HepG2 (cell line): ENCODE measurements around the gene TRIM66. TPM values are rescaled to one million over a fixed set of nuclear protein-coding genes. Genes with fewer than 3 reads are reported as not detected.

Source experiments
- ARNT ChIP-seq: fragments of 450-650 bp; IDR thresholded peaks from 2 replicates; pipeline ENCODE4 v1.6.1; 2017
- BRCA1 ChIP-seq: sonication (generic); formaldehyde crosslinking; IDR thresholded peaks from 2 replicates; pipeline ENCODE4 v1.4.0; 2020; ENCODE audit warnings: missing genetic modification reagents
- CBFB ChIP-seq: sonication (generic); formaldehyde crosslinking; IDR thresholded peaks from 2 replicates; pipeline ENCODE4 v1.4.0; 2020; ENCODE audit warnings: missing genetic modification reagents
- CREB1 ChIP-seq, 2 experiments: fragments of 450-650 bp in 1 of 2; IDR thresholded peaks; 2 replicates each; pipeline ENCODE4 v1.6.1; 2016 to 2017; ENCODE audit warnings: control low read depth in 1 of 2, mild to moderate bottlenecking in 1 of 2, missing compliant biosample characterization in 1 of 2, missing genetic modification characterization in 1 of 2
- DNMT3B ChIP-seq: conservative IDR thresholded peaks from 2 replicates; pipeline ENCODE4 v1.6.1; 2016; ENCODE audit warnings: missing biosample characterization, control low read depth
- GRHL1 ChIP-seq: sonication (generic); formaldehyde crosslinking; conservative IDR thresholded peaks from 2 replicates; pipeline ENCODE4 v1.8.0; 2022; ENCODE audit warnings: missing genetic modification reagents
- HDAC2 ChIP-seq: sonication (generic); formaldehyde crosslinking; IDR thresholded peaks from 2 replicates; pipeline ENCODE4 v1.4.0; 2020; ENCODE audit warnings: missing genetic modification reagents
- IRF2 ChIP-seq: IDR thresholded peaks from 2 replicates; pipeline ENCODE4 v1.6.1; 2018; ENCODE audit warnings: missing genetic modification reagents, missing compliant biosample characterization
- NPAS2 ChIP-seq: sonication (generic); formaldehyde crosslinking; IDR thresholded peaks from 2 replicates; pipeline ENCODE4 v1.8.0; 2022; ENCODE audit warnings: mild to moderate bottlenecking, missing genetic modification reagents, borderline replicate concordance
- SIN3A ChIP-seq: IDR thresholded peaks from 2 replicates; pipeline ENCODE4 v1.6.1; 2011; ENCODE audit warnings: low read depth, mild to moderate bottlenecking, control low read depth, low read length, borderline replicate concordance
- SP4 ChIP-seq: sonication (generic); formaldehyde crosslinking; IDR thresholded peaks from 2 replicates; pipeline ENCODE4 v1.8.1; 2023; ENCODE audit warnings: mild to moderate bottlenecking, missing genetic modification reagents
- TBX2 ChIP-seq: sonication (generic); formaldehyde crosslinking; IDR thresholded peaks from 2 replicates; pipeline ENCODE4 v1.5.0; 2020; ENCODE audit warnings: missing genetic modification reagents, mild to moderate bottlenecking, borderline replicate concordance
- TEAD3 ChIP-seq: optimal IDR thresholded peaks from 2 replicates; pipeline ENCODE3; 2016; ENCODE audit warnings: borderline replicate concordance
- U2AF2 ChIP-seq: fragments of 200-400 bp; formaldehyde crosslinking; IDR thresholded peaks from 2 replicates; pipeline ENCODE4 v1.6.1; 2017; ENCODE audit warnings: low read depth, mild to moderate bottlenecking, low read length
- ZNF160 ChIP-seq: sonication (generic); formaldehyde crosslinking; IDR thresholded peaks from 2 replicates; pipeline ENCODE4 v1.8.0; 2022; ENCODE audit warnings: mild to moderate bottlenecking, inconsistent platforms, missing genetic modification reagents
- ZNF326 ChIP-seq: sonication (generic); formaldehyde crosslinking; IDR thresholded peaks from 2 replicates; pipeline ENCODE4 v1.4.0; 2020; ENCODE audit warnings: missing genetic modification reagents, borderline replicate concordance
- ZNF747 ChIP-seq: sonication (generic); formaldehyde crosslinking; IDR thresholded peaks from 2 replicates; pipeline ENCODE4 v1.8.1; 2023; ENCODE audit warnings: missing genetic modification reagents, mild to moderate bottlenecking, borderline replicate concordance
- ZNF777 ChIP-seq: sonication (generic); formaldehyde crosslinking; IDR thresholded peaks from 2 replicates; pipeline ENCODE4 v1.4.0; 2020; ENCODE audit warnings: missing genetic modification reagents
- polyA plus RNA-seq, 8 experiments: library from polyadenylated mRNA; depleted of rRNA in 3 of 8; stranded (reverse) in 7 of 8; unstranded in 1 of 8; fragments of >200 nt; fragmentation: Illumina TruSeq in 4 of 8; extraction: Trizol in 4 of 8; gene quantifications; 2 replicates each; pipeline versions ENCODE4 v1.2.1 to v1.2.3, GENCODE V29; 2011 to 2016; ENCODE audit warnings: low read depth in 4 of 8, missing spikeins in 1 of 8, mixed read lengths in 1 of 8; ENCODE audit not compliant: insufficient read depth in 1 of 8
- total RNA-seq, 5 experiments: library from RNA; depleted of rRNA; stranded (reverse); fragments of >200 nt; fragmentation: Illumina TruSeq; extraction: Trizol; gene quantifications; 2 replicates each; pipeline ENCODE4 v1.2.3, GENCODE V29; 2016; ENCODE audit warnings: low read depth in 1 of 5
- TF ChIP-seq, protein P1 (sequence below): sonication (generic); formaldehyde crosslinking; IDR thresholded peaks from 2 replicates; pipeline ENCODE4 v1.4.0; 2020; ENCODE audit warnings: missing genetic modification reagents, borderline replicate concordance
- TF ChIP-seq, protein P2 (sequence below): sonication (generic); formaldehyde crosslinking; conservative IDR thresholded peaks from 2 replicates; pipeline ENCODE4 v1.4.0; 2020; ENCODE audit warnings: missing genetic modification reagents
- TF ChIP-seq, protein P3 (sequence below): sonication (generic); formaldehyde crosslinking; IDR thresholded peaks from 2 replicates; pipeline ENCODE4 v1.4.0; 2020; ENCODE audit warnings: missing genetic modification reagents, low read depth, mild to moderate bottlenecking, borderline replicate concordance

TRIM66 gene
- total and polyA plus RNA-seq, 2 of the 13 experiments (the other 11 are each of a cell fraction or from before 2014, with no cell fraction given), result 4.9 to 6.1 TPM

- TF ChIP-seq, protein P1, sequence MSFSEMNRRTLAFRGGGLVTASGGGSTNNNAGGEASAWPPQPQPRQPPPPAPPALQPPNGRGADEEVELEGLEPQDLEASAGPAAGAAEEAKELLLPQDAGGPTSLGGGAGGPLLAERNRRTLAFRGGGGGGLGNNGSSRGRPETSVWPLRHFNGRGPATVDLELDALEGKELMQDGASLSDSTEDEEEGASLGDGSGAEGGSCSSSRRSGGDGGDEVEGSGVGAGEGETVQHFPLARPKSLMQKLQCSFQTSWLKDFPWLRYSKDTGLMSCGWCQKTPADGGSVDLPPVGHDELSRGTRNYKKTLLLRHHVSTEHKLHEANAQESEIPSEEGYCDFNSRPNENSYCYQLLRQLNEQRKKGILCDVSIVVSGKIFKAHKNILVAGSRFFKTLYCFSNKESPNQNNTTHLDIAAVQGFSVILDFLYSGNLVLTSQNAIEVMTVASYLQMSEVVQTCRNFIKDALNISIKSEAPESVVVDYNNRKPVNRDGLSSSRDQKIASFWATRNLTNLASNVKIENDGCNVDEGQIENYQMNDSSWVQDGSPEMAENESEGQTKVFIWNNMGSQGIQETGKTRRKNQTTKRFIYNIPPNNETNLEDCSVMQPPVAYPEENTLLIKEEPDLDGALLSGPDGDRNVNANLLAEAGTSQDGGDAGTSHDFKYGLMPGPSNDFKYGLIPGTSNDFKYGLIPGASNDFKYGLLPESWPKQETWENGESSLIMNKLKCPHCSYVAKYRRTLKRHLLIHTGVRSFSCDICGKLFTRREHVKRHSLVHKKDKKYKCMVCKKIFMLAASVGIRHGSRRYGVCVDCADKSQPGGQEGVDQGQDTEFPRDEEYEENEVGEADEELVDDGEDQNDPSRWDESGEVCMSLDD (CRISPR knock-in tag), result peak; percentile 85
- peak; percentile 27; the same call in 1 of the 2 replicates for TF ChIP-seq ZNF326 (CRISPR knock-in tag)
- TF ChIP-seq, protein P2, sequence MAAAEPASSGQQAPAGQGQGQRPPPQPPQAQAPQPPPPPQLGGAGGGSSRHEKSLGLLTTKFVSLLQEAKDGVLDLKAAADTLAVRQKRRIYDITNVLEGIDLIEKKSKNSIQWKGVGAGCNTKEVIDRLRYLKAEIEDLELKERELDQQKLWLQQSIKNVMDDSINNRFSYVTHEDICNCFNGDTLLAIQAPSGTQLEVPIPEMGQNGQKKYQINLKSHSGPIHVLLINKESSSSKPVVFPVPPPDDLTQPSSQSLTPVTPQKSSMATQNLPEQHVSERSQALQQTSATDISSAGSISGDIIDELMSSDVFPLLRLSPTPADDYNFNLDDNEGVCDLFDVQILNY (CRISPR knock-in tag), result peak; percentile 69; the same call in 1 of the 2 replicates
- peak; percentile 68 for TF ChIP-seq CREB1 (IDR thresholded peaks at IDR 0.05)
- peak; percentile 77 for TF ChIP-seq CREB1 (CRISPR knock-in tag; IDR thresholded peaks at IDR 0.05)
- peak; percentile 51; the same call in 1 of the 2 replicates for TF ChIP-seq HDAC2 (CRISPR knock-in tag)
- TF ChIP-seq, protein P3, sequence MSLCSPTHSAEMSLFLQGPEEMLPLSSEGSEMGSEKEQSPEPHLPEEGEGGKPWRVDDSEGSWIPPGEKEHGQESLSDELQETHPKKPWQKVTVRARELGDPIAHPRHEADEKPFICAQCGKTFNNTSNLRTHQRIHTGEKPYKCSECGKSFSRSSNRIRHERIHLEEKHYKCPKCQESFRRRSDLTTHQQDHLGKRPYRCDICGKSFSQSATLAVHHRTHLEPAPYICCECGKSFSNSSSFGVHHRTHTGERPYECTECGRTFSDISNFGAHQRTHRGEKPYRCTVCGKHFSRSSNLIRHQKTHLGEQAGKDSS (CRISPR knock-in tag), result peak; percentile 64; the same call in 1 of the 2 replicates
- peak; percentile 81; the same call in 1 of the 2 replicates for TF ChIP-seq ZNF747 (CRISPR knock-in tag)
- TF ChIP-seq TBX2 (CRISPR knock-in tag), result peak; percentile 77
- TF ChIP-seq DNMT3B (CRISPR knock-in tag), result 0 out of 2 replicates have a peak, but pooled peaks have one; percentile 36
- peak; percentile 82; the same call in 1 of the 2 replicates for TF ChIP-seq SIN3A
- peak; percentile 87; the same call in 1 of the 2 replicates for TF ChIP-seq ZNF160 (CRISPR knock-in tag)
- no peak for TF ChIP-seq U2AF2
- TF ChIP-seq ARNT, result no peak
- peak; percentile 62; the same call in 1 of the 2 replicates for TF ChIP-seq BRCA1 (CRISPR knock-in tag)
- TF ChIP-seq TEAD3 (CRISPR knock-in tag), result peak; percentile 86
- peak; percentile 54 for TF ChIP-seq ZNF777 (CRISPR knock-in tag)
- peak; percentile 93; the same call in 1 of the 2 replicates for TF ChIP-seq IRF2
- no peak for TF ChIP-seq GRHL1 (CRISPR knock-in tag)
- peak; percentile 88 for TF ChIP-seq CBFB (CRISPR knock-in tag)
- 0 out of 2 replicates have a peak, but pooled peaks have one; percentile 15 for TF ChIP-seq NPAS2 (CRISPR knock-in tag)
- TF ChIP-seq SP4 (CRISPR knock-in tag), result peak; percentile 80
Measured at GRCh38 chr11:8688414-8689362, 6.2 kb upstream of the TRIM66 start (continued).
